SK-N-SH (cell line): ENCODE data around the gene SAMD4A. TPM values are rescaled to one million over a fixed set of nuclear protein-coding genes. Genes with fewer than 3 reads are reported as not detected.

Experiments used
- CTCF ChIA-PET: fragments of 300-600, 350-600 bp; formaldehyde crosslinking; extraction: SDS; loops from one replicate; lab custom pipeline; 2021; lab: Yijun Ruan, JAX
- POLR2A ChIA-PET: fragments of 350-600 bp; sonication (Branson Sonifier 250); formaldehyde crosslinking; extraction: SDS; loops from one replicate; lab custom pipeline; 2020; ENCODE audit warnings: antibody characterized with exemption, inconsistent platforms; lab: Yijun Ruan, JAX
- DNase-seq: peaks from one replicate; pipeline ENCODE4 v3.0.0; 2012
- H2AFZ ChIP-seq: fragments of 200-600 bp; sonication (generic); 2 replicates; pipeline ENCODE4 v1.8.1; 2016; ENCODE audit warnings: antibody characterized with exemption, mild to moderate bottlenecking, low read depth
- H3F3A ChIP-seq: fragments of 200-600 bp; sonication (generic); replicated peaks from 2 replicates; pipeline ENCODE3; 2016; ENCODE audit warnings: antibody characterized with exemption, mild to moderate bottlenecking; ENCODE audit not compliant: insufficient read depth
- H3K27ac ChIP-seq, 2 experiments: fragments of 200-500 bp in 1 of 2; fragments of 200-600 bp in 1 of 2; sonication (Bioruptor generic) in 1 of 2; sonication (generic), shearing (Covaris generic) in 1 of 2; 2 replicates each; pipeline versions ENCODE4 v1.5.1 to v1.6.1; 2014 to 2016; ENCODE audit warnings: low read depth in 2 of 2, inconsistent platforms in 1 of 2, low read length in 1 of 2, mild to moderate bottlenecking in 1 of 2, mixed read lengths in 1 of 2
- H3K27me3 ChIP-seq: fragments of 200-600 bp; sonication (generic), shearing (Covaris generic); 2 replicates; pipeline ENCODE4 v1.6.1; 2016; ENCODE audit warnings: mixed run types; ENCODE audit not compliant: insufficient read depth
- H3K36me3 ChIP-seq, 2 experiments: fragments of 200-500 bp in 1 of 2; fragments of 200-600 bp in 1 of 2; sonication (Bioruptor generic) in 1 of 2; sonication (generic) in 1 of 2; replicated peaks in 1 of 2; 2 replicates each; pipeline versions ENCODE3 to v1.5.1; 2014 to 2016; ENCODE audit warnings: low read length in 1 of 2, mild to moderate bottlenecking in 1 of 2; ENCODE audit not compliant: insufficient read depth in 2 of 2, control insufficient read depth in 1 of 2
- H3K4me1 ChIP-seq, 2 experiments: fragments of 200-500 bp in 1 of 2; fragments of 200-600 bp in 1 of 2; sonication (Bioruptor generic) in 1 of 2; sonication (generic), shearing (Covaris generic) in 1 of 2; 2 replicates each; pipeline versions ENCODE4 v1.5.1 to v1.6.1; 2014 to 2016; ENCODE audit warnings: low read depth in 1 of 2, low read length in 1 of 2, mixed run types in 1 of 2; ENCODE audit not compliant: insufficient read depth in 2 of 2, control insufficient read depth in 1 of 2
- H3K4me2 ChIP-seq: fragments of 200-600 bp; sonication (generic), shearing (Covaris generic); 2 replicates; pipeline ENCODE4 v1.6.1; 2017; ENCODE audit warnings: mixed run types
- H3K4me3 ChIP-seq, 2 experiments: fragments of 200-500 bp in 1 of 2; fragments of 200-600 bp in 1 of 2; sonication (Bioruptor generic) in 1 of 2; sonication (generic), shearing (Covaris generic) in 1 of 2; 2 replicates each; pipeline versions ENCODE4 v1.5.1 to v1.8.1; 2014 to 2016; ENCODE audit warnings: low read depth in 2 of 2, inconsistent platforms in 1 of 2, low read length in 1 of 2, mild to moderate bottlenecking in 1 of 2, mixed read lengths in 1 of 2, moderate library complexity in 1 of 2
- H3K79me2 ChIP-seq: fragments of 200-600 bp; sonication (generic); 2 replicates; pipeline ENCODE4 v1.8.1; 2017; ENCODE audit warnings: mild to moderate bottlenecking; ENCODE audit not compliant: insufficient read depth
- H3K9ac ChIP-seq: fragments of 200-600 bp; sonication (generic); 2 replicates; pipeline ENCODE4 v1.6.1; 2017; ENCODE audit warnings: mixed run types
- H3K9me2 ChIP-seq: fragments of 200-600 bp; sonication (generic); 2 replicates; pipeline ENCODE4 v1.6.1; 2017; ENCODE audit warnings: mixed run types
- H3K9me3 ChIP-seq: fragments of 200-600 bp; sonication (generic); 2 replicates; pipeline ENCODE4 v1.6.1; 2017; ENCODE audit warnings: mixed run types, mild to moderate bottlenecking, moderate library complexity
- H4K20me1 ChIP-seq: fragments of 200-600 bp; sonication (generic); 2 replicates; pipeline ENCODE4 v1.6.1; 2017; ENCODE audit warnings: mild to moderate bottlenecking, mixed run types; ENCODE audit not compliant: insufficient read depth
- FOXJ3 ChIP-seq: sonication (generic); formaldehyde crosslinking; IDR thresholded peaks from 2 replicates; pipeline ENCODE4 v1.5.1; 2020; ENCODE audit warnings: mild to moderate bottlenecking, missing genetic modification reagents
- FOXM1 ChIP-seq: IDR thresholded peaks from 2 replicates; pipeline ENCODE4 v1.4.0; 2012; ENCODE audit warnings: low read depth, mild to moderate bottlenecking
- GATA2 ChIP-seq: sonication (generic); formaldehyde crosslinking; IDR thresholded peaks from 2 replicates; pipeline ENCODE4 v1.5.0; 2020; ENCODE audit warnings: mild to moderate bottlenecking, missing genetic modification reagents
- MEF2A ChIP-seq: IDR thresholded peaks from 2 replicates; pipeline ENCODE4 v1.4.0; 2012; ENCODE audit warnings: low read depth, borderline replicate concordance
- NRF1 ChIP-seq: IDR thresholded peaks from 2 replicates; pipeline ENCODE4 v1.6.1; 2012; ENCODE audit warnings: low read depth, mild to moderate bottlenecking, low read length
- POLR2AphosphoS5 ChIP-seq: IDR thresholded peaks from 2 replicates; pipeline ENCODE4 v1.6.1; 2012; ENCODE audit warnings: low read depth, low read length
- RAD21 ChIP-seq: IDR thresholded peaks from 2 replicates; pipeline ENCODE4 v1.6.1; 2012; ENCODE audit warnings: mild to moderate bottlenecking, low read length
- RCOR1 ChIP-seq: fragments of 150-350 bp; IDR thresholded peaks from 2 replicates; pipeline ENCODE4 v1.6.1; 2017; ENCODE audit warnings: antibody characterized with exemption, low read length
- RFX5 ChIP-seq: IDR thresholded peaks from 2 replicates; pipeline ENCODE4 v1.6.1; 2012; ENCODE audit warnings: mild to moderate bottlenecking, improper control_type of control experiment, low read length
- SIN3A ChIP-seq: IDR thresholded peaks from 2 replicates; pipeline ENCODE4 v1.6.1; 2012; ENCODE audit warnings: low read depth, mild to moderate bottlenecking, low read length, moderate library complexity, borderline replicate concordance
- TAF1 ChIP-seq: IDR thresholded peaks from 2 replicates; pipeline ENCODE4 v1.6.1; 2012; ENCODE audit warnings: low read depth, mild to moderate bottlenecking, low read length, moderate library complexity, borderline replicate concordance
- TEAD4 ChIP-seq: IDR thresholded peaks from 2 replicates; pipeline ENCODE4 v1.4.0; 2012; ENCODE audit warnings: mild to moderate bottlenecking, borderline replicate concordance; ENCODE audit not compliant: insufficient read depth
- WGBS: methylation state at CpG from one replicate; pipeline ENCODE4 v1.1.6; 2017; ENCODE audit warnings: low lambda C conversion rate; 5-methylcytosine and 5-hydroxymethylcytosine counted together
- polyA plus RNA-seq, 3 experiments: library from polyadenylated mRNA; depleted of rRNA; stranded (reverse); fragments of >200 nt; gene quantifications; 2 replicates each; pipeline ENCODE4 v1.2.3, GENCODE V29; 2012
- TF ChIP-seq, protein P1 (sequence below): IDR thresholded peaks from 2 replicates; pipeline ENCODE4 v1.6.1; 2012; ENCODE audit warnings: mild to moderate bottlenecking, low read depth, low read length, moderate library complexity
- TF ChIP-seq, protein P2 (sequence below): fragments of 150-350 bp; IDR thresholded peaks from 2 replicates; pipeline ENCODE4 v1.6.1; 2016; ENCODE audit warnings: mild to moderate bottlenecking, low read depth, low read length
- TF ChIP-seq, protein P3 (sequence below): fragments of 150-350 bp; IDR thresholded peaks from 2 replicates; pipeline ENCODE4 v1.6.1; 2017; ENCODE audit warnings: antibody characterized with exemption, low read length, low read depth, borderline replicate concordance
- TF ChIP-seq, protein P4 (sequence below): IDR thresholded peaks from 2 replicates; pipeline ENCODE4 v1.4.0; 2012; ENCODE audit warnings: low read depth, borderline replicate concordance

SAMD4A gene
- polyA plus RNA-seq, 1 of the 3 experiments (the other 2 are of a cell fraction): 5.0 TPM

DNA sequence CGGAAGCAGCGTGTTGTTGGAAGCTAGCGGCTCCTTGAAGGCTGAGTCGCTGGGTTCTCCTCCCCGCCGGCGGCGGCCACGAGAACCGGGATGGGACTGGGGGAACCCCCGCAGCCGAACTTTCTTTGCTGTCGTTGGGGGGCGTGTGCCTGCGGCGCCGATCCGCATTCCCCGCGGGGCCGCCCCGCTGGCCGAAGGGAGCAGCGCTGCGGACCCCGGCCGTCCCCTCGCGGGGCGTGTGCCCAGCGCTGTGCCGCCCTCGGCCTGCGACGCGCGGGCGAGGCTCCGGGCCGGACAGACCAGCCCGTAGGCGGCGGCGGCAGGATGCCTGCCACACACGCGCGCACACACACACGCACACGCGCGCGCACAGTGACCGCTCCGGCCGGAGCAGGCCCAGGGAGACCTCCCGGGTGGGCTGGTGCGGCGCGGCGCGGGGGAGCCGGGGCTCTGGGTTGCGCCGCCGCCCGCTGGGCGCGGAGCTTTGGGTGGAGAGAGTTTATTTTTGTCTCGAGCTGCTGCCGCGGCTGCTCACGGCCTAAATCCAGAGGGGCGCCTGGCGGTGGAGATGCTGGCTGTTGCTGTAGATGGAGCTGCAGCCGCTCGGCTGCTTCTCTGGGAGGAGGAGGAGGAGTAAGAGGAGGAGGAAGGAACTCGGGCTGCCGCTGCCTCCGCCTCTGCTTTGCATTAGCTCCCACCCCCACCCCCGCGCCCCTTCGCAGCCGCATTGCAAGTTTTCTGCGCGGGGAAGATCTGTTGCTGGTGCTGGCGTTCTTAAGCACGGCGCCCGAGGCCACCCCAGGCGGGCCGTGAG lies at the start of gene SAMD4A (continued):
- TF ChIP-seq, protein P1, sequence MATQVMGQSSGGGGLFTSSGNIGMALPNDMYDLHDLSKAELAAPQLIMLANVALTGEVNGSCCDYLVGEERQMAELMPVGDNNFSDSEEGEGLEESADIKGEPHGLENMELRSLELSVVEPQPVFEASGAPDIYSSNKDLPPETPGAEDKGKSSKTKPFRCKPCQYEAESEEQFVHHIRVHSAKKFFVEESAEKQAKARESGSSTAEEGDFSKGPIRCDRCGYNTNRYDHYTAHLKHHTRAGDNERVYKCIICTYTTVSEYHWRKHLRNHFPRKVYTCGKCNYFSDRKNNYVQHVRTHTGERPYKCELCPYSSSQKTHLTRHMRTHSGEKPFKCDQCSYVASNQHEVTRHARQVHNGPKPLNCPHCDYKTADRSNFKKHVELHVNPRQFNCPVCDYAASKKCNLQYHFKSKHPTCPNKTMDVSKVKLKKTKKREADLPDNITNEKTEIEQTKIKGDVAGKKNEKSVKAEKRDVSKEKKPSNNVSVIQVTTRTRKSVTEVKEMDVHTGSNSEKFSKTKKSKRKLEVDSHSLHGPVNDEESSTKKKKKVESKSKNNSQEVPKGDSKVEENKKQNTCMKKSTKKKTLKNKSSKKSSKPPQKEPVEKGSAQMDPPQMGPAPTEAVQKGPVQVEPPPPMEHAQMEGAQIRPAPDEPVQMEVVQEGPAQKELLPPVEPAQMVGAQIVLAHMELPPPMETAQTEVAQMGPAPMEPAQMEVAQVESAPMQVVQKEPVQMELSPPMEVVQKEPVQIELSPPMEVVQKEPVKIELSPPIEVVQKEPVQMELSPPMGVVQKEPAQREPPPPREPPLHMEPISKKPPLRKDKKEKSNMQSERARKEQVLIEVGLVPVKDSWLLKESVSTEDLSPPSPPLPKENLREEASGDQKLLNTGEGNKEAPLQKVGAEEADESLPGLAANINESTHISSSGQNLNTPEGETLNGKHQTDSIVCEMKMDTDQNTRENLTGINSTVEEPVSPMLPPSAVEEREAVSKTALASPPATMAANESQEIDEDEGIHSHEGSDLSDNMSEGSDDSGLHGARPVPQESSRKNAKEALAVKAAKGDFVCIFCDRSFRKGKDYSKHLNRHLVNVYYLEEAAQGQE: no peak
- TF ChIP-seq RFX5: no peak

DNA sequence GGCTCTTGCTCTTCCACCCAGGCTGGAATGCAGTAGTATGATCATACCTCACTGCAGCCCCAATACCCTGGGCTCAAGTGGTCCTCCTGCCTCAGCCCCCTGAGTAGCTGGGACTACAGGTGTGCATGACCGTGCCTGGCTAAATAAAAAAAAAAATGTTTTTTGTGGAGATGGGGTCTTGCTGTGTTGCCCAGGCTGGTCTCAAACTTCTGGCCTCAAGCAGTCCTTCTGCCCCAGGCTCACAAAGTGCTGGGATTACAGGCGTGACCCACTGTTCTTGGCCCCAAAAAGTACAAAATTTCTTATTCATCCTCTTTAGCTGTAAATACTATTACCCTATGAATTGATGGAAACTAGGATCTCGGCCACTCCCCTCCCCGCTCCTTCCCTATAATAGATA lies 42.5 kb upstream of the SAMD4A start:
- DNase-seq: no peak
- Histone ChIP-seq H3K4me2 (no peak overlapping the region), H3K27ac (no peak overlapping the region), H3F3A (peaks cover 2% of the 10 kb centered on the region), H3K79me2 (peaks cover 25% of the 10 kb centered on the region; the same call in 1 of the 2 replicates), H4K20me1 (no peaks in the 10 kb centered on the region), H3K9ac (no peak overlapping the region), H3K27me3 (no peaks in the 10 kb centered on the region)
- ChIA-PET POLR2A (no interaction called here), CTCF (interaction anchor here (1.1 to 1.2 kb wide), 3 partner anchors 14 to 353 kb away, joined by 3 read pairs; no protein-coding TSS in a partner anchor)
- no peak for TF ChIP-seq FOXM1
- TF ChIP-seq, protein P2, sequence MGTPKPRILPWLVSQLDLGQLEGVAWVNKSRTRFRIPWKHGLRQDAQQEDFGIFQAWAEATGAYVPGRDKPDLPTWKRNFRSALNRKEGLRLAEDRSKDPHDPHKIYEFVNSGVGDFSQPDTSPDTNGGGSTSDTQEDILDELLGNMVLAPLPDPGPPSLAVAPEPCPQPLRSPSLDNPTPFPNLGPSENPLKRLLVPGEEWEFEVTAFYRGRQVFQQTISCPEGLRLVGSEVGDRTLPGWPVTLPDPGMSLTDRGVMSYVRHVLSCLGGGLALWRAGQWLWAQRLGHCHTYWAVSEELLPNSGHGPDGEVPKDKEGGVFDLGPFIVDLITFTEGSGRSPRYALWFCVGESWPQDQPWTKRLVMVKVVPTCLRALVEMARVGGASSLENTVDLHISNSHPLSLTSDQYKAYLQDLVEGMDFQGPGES: no peak
- TF ChIP-seq, all 33 proteins: peak for 0
- Histone ChIP-seq H3K4me3 (no peak overlapping the region), H2AFZ (no peak overlapping the region), H3K4me1 (no peaks in the 10 kb centered on the region; a peak in 2 of 4 replicates), H3K9me3 (no peaks in the 10 kb centered on the region), H3K9me2 (no peaks in the 10 kb centered on the region), H3K36me3 (peaks cover 6 to 20% of the 10 kb centered on the region in 2 experiments)
- WGBS: 96% methylated on average over 4 of the region's 4 CpGs

DNA sequence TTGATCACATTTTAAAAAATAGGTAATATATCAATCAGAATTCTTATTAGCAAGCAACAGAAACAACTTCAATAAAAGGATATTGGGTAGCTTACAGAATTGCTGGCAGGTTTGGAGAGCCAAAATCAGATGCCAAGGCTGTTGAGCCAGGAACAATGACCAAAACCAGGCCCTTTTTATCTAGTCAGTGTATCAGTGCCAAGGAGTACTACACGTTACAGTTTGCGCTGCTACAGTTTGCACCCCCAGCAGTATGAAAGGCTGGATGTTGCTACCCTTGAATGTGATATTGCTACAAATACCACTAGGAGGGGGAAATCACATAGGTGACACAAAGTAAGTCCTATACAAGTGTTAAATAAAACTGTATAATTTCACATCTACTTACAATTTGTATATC lies 38.0 kb upstream of the SAMD4A start:
- Histone ChIP-seq H4K20me1 (no peaks in the 10 kb centered on the region), H3K27me3 (no peaks in the 10 kb centered on the region), H3K79me2 (no peaks in the 10 kb centered on the region), H3K36me3 (peaks cover 18 to 27% of the 10 kb centered on the region in 2 experiments), H3K9me2 (no peaks in the 10 kb centered on the region), H3K4me3 (no peak overlapping the region), H3F3A (peaks cover 6% of the 10 kb centered on the region), H3K9me3 (no peaks in the 10 kb centered on the region), H3K4me1 (no peaks in the 10 kb centered on the region; a peak in 2 of 4 replicates), H3K4me2 (no peak overlapping the region), H2AFZ (no peak overlapping the region), H3K9ac (no peak overlapping the region), H3K27ac (no peak overlapping the region)
- ChIA-PET POLR2A (no interaction called here), CTCF (interaction anchor here (0.9 to 1.9 kb wide), 3 partner anchors 16 to 245 kb away, joined by 3 to 5 read pairs (median 5); no protein-coding TSS in a partner anchor)
- 95% methylated on average over 2 of the region's 2 CpGs for WGBS
- no peak for DNase-seq
- TF ChIP-seq, protein P3, sequence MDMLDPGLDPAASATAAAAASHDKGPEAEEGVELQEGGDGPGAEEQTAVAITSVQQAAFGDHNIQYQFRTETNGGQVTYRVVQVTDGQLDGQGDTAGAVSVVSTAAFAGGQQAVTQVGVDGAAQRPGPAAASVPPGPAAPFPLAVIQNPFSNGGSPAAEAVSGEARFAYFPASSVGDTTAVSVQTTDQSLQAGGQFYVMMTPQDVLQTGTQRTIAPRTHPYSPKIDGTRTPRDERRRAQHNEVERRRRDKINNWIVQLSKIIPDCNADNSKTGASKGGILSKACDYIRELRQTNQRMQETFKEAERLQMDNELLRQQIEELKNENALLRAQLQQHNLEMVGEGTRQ: no peak
- TF ChIP-seq SIN3A: no peak
- no peak for TF ChIP-seq FOXJ3 (CRISPR knock-in tag)
- no peak for TF ChIP-seq POLR2AphosphoS5
- TF ChIP-seq RCOR1: no peak
- no peak for TF ChIP-seq TAF1
- no peak for TF ChIP-seq RAD21
- TF ChIP-seq GATA2 (CRISPR knock-in tag): no peak
- TF ChIP-seq, protein P4, sequence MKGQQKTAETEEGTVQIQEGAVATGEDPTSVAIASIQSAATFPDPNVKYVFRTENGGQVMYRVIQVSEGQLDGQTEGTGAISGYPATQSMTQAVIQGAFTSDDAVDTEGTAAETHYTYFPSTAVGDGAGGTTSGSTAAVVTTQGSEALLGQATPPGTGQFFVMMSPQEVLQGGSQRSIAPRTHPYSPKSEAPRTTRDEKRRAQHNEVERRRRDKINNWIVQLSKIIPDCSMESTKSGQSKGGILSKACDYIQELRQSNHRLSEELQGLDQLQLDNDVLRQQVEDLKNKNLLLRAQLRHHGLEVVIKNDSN: no peak
- no peak for TF ChIP-seq MEF2A
- TF ChIP-seq NRF1: no peak
- TF ChIP-seq TEAD4: no peak
- no peak for TF ChIP-seq FOXM1
